Measurements from ENCODE around the gene CDCA8.

CDCA8 gene

DNA sequence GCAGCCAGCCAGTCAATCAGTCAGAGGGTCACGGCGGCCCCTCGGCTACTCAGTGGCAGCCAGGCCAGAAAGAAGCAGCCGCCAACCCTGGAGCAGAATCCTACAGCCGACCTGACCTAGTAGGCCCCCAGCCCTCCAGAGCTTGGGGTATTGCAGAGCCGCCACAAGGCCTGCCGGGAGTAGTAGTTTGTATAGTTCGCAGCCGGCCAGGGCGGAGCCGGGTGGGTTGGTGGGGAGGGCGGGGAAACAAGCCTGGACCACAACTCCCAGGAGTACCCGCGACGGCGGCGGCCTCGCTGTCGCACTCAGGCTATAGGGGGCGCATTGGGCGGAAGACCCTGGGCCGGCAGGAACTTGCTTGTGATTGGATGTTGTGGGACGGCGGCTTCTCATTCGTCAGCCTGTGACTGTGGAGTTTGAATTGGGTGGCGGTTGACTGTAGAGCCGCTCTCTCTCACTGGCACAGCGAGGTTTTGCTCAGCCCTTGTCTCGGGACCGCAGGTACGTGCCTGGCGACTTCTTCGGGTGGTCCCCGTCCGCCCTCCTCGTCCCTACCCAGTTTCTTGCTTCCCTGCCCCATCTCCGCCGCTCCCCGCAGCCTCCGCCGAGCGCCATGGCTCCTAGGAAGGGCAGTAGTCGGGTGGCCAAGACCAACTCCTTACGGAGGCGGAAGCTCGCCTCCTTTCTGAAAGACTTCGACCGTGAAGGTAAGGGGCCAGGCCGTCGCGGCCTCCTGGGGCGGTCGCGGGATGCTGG, at the start of gene CDCA8:
Gene CDCA8, plus strand, starts transcription at position 439 of the 756 bp plus-strand sequence. Its CDS starts 175 bp downstream, at position 614.
- peak; percentile 98 for DNase-seq

DNA sequence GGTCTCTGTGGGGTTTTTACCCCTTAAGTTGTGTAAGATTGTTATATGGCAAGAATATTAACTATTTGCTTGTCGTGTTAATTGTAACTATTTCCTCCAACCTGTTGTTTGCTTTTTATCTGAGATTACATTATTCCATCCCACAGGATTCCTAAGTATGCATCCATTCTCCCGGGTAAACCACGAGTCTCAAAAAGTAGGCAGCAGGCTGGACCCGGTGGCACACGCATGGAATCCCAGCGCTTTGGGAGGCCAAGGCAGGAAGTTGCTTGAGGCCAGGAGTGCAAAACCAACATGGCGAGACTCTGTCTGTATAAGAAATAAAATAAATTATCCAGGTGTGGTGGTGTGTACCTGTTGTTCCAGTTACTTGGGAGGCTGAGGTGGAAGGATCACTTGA, 45.0 kb upstream of the CDCA8 start:
- DNase-seq = no peak

DNA sequence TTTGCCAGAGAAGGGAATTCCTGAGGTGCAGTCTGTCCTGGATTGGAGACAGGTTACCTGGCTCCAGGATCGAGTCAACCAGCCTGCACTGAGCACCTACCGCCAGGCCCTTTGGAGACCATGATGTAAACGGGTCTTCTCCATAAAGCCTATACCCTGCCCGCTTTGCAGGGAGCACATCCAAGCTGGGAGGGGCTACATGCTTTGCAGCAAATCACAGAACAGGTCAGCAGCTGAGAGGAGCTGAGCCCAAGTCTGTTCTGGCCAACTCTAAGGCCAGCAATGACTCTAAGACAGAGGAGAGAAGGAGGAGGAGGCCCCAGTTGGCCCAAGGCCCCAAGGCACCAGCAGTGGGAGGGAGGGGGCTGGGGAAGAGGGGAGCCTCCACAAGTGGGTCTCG, 42.1 kb upstream of the CDCA8 start:
- DNase-seq = no peak

DNA sequence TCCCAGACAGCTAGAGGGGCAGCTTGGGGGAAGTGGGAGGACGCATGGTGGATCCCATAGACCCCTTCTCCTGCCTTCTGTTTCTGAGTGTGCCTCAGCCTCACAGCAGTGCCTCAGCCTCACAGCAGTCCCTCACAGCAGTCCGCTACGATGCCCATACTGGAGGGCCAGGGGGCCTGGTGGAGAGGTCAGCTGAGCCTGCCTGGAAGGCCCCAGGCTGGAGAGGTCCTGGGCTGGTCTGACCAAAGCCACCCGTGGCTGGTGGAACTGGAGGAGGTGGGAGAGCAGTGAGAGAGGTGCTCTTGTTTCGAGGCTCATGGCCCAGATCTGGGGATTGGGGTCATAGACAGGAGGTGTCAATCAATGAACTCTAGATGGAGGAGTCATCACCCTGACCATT, 41.6 kb upstream of the CDCA8 start:
- DNase-seq = no peak

DNA sequence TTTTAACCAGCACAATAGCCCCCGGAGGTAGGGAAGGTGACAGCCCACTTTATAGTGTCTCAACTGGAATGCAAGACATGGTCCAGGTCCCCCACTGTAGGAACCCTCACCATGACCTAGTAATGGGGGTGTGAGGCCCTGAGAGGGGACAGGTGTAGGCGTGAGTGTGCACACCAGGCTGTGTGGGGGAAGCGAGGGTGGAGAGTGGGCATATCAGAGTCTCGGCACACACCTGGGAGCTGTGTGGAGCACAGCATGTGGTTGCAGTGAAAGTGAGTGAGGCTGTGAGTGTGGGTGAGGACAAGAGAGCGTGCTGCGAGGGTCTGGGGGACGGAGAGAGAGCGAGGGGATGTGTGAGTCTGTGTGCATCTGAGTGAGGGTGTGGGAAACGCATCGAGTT, 40.5 kb upstream of the CDCA8 start:
- no peak for DNase-seq

DNA sequence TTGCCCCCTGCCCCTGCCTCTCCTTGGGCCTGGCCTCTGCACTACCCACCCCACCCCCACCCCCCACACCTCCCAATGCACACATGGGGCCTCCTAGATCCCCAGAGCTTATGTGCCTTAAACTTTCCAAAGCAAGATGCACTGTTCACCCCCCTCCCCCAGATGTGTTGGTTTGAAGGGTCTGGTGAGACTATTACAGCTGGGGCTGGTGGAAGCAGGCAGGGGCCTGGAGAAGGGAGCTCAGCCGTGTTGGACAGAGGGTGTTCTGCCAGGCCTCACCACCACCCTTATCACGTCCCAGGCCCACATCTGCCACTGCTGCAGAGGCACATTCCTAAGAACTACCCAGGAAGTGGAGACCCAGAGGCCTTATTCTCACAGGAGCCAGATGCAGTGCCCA, 39.3 kb upstream of the CDCA8 start:
- no peak for DNase-seq

DNA sequence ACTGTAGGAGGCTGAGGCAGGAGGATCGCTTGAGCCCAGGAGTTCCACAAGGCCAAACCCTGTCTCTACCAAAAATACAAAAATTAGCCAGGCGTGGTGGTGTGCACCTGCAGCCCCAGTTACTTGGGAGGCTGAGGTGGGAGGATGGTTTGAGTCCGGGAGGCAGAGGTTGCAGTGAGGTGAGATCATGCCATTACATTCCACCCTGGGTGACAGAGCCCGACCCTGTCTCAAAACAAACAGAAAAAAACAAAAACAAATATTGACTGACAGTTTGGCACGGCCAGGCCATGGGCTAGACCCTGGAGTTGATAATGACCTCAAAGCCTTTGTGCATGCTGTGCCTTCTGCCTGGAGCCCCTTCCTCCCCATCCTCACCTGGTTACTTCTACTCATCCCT, 38.4 kb upstream of the CDCA8 start:
- DNase-seq = no peak

DNA sequence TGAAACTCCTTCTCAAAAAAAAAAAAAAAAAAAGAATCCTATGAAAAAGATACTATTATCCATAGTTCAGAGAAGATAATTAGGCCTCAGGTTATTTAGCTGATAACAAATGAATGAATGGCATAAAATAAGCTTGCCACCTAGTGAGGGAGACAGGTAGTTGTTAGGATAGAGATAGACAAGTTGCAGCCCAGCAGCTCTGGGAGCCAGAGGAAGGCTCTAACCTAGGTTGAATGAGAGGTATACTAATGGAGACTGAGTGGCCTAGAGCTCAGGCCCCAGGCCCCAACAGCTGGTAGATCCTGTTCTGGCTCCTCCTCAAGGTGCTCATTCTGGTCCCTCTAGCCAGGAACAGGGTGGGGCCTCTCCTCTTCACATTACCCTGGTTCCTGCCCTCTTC, 37.0 kb upstream of the CDCA8 start:
- no peak for DNase-seq

DNA sequence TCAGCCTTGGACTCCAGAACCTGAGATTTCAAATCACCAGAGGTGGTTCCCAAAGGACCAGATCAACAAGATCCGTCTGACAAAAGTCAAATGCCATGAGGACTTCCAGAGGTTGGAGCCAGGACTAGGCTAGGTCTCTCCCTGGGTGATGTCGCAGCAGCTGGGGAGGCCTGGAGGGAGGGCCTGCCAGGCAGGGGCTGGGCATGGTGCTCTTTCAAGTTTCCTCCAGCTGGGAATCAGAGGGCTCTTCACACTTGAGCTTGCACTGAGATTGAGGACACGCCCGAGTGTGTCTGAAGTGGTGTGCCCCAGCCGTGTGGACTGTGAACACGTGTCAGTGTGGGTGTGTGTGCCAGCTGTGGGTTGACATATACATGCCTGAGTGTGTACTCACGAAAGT, 36.3 kb upstream of the CDCA8 start:
- DNase-seq = no peak

DNA sequence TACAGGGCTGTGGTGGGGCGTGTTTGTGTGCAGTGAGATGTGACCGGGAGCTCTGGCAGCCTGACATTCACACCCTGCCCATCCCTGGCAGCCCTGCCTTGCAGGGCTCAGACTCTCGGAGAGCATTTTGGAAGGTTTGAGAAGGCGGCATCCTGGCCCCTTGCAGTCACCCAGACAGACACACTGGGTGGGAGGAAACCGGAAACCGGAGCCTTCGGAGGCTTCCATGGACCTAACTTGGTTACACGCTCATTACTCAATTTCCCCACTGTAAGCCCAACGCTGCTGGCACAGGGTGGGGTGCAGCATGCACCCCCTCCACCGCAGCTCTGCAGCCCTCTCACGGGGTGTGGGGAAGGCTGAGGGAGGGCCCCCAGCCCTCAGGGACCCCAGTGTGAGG, 35.4 kb upstream of the CDCA8 start:
- DNase-seq = no peak

DNA sequence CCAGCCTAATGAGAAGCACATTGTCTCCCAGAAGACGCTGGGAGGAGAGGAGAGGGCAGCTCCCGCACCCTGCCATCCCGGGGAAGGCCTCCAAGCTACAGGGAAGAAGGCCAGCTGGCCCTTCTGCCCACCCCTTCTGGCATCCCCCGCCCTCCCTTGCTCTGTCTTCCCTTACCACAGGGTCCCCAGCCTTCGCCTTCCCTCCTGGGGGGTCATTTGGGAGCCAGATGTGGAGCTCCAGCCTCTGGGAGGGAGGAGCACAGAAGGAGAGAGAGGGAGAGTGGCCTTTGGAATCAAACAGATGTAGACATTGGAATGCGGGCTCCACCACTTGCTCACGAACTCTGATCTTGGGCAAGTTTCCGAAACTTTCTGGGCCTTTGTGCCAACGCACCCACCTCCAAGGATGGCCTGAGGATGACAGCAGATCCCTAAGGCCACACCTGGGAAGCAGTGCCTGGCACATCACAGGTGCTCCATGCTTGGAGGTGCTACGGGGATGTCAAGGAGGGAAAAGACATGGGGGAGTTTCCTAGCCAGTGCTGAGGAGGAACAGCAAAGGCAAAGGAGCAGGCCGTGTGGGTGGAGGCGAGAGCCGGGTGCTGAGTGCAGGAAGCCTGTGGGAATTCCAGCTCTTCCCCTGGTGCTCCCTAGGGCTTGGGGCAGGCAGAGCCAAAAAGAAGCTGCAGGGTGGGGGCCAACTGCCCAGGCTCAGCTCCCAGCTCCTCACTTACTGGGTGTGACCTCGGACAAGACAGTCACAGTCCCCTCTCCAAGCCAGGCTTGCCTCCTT, 34.5 kb upstream of the CDCA8 start:
- DNase-seq = no peak

DNA sequence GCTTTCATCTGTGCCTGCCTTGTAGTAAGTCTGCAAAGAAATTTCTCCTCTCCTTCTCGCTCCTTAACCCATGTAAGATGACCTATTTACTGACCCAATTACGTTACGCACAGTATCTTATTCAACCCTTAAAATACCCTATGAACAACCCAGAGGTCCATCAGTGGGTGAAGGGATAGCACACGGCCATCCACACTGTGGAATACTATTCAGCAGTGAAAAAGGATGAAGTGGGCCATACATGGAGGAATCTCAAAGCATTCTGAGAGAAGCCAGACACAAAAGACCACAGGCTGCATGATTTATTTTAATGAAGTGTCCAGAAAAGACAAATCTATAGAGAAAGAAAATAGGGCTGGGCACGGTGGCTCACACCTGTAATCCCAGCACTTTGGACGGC, 33.8 kb upstream of the CDCA8 start:
- no peak for DNase-seq

DNA sequence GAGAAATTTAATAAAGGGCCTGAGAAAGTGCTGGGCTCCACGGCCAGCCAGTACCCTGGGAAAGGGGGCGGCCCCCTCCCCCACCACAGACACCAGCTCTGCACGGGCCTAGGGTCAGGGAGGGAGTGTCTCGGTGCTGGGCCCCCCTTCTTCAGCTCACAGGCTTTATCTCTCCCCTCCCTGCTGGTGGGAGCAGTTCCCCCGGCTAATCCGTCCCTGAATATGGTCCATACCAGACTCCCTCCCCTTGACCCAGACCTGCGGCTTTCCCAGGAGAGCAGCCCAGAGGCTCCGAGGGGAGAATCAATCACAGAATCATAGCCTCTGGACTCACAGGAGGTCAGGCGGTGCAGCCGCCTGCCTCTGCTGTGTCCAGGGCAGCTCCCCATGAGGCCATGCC, 31.7 kb upstream of the CDCA8 start:
- no peak for DNase-seq

DNA sequence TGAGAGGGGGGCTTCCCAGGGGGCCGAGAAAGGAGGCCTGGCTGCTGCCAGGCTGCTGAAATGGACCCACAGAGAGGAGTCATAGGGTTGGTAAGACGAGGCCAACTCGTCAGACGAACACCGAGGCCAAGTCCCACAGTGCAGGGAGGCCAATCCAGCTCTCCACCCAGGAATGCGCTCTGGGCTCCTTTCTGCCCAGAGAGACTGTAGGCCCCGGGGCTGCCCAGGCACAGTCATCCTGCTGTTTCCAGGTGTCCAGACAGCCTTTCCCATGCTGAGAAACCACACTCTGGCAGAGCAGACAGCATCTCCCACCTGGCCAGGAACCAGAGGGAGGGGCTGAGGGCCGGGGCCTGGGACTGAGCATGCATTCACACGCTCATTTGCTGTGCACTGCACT, 30.9 kb upstream of the CDCA8 start:
- DNase-seq = no peak

DNA sequence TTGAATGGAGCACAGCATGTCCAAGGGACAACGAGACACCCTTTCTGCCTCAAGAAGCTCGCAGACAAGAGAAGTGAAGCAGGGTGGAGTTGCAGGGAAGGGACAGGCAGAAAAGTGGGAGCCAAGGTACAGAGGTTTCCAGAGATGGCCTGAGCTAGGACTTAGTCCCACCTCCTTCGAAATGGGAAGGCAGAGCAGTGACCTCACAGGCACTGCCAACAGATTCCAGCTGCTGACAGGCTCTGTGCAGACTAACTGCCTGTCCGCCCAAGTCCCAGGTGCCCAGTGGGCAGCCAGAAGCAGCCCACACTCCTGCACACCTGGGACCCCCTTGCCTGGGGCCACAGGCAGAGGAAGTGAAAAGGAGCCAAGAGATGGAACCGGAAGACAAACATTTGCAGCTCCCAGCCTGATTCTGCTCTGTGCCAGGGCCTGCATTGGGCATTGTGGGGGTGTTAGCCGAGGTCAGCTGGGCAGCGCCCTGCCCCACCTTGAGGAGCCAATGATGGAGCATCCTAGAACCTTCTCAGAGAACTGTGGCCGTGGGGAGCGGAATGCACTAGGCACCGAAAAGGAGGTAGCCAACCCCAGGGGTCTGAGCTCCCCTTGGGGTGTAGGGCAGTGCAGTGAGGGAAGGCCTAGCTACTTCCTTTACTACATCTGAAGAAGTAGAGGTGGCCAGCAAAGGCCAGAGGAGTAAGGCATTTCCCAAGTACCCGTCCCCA, 30.1 kb upstream of the CDCA8 start:
- DNase-seq = no peak

DNA sequence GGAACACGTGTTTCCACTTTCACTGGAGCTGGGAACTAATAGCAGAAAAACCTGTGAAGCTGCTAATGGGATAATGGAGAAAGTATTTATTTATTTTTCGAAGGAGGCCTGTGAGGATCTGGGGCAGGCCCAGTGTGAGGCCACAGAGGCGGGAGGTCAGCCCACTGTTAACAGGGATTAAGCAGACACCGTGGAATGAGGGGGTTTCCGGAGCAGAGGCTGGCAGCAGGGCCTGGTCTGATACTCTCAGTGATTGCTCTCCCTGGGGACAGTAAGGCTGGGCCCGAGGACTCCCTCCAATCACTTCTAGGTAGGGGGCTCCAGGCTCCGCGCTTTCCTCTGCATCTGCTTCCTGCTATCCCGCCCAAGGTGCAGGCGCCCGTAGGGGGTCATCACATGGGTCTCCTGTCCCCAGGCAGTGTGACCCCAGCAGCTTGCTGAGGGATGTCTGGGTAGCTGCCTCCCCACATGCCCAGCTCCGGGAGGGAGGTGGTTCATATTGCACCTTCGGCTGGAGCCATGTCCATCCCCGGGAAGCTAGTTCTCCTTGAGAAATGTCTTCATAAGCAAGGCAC, 28.8 kb upstream of the CDCA8 start:
- DNase-seq = no peak

DNA sequence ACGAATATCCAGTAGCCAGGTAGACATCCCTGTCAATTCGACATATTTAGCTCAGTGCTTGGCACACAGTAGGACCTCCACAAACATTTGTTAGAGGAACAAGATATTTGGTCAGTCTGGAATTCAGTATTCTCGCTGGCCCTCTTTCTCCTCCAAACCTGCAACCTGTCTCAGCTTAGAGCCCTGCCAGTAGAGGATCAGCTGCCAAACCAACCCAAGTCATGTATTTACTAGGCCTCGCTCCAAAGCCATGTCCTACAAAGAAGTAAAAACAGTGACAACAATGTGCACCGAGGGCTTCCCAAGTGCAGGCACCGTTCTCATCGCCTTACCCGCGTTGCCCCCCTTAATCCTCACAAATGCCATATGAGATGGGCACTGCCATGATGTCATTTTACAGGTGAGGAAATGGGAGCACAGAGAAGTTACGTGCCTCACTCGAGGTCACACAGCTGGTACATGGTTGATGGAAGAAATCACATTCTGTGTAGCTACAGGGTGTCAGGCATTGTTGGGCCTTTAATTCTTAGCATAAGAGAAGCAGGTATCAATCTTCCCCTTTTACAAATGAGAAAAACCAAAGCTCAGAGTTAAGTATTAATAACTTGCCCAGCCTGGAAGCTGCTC, 26.0 kb upstream of the CDCA8 start:
- DNase-seq = no peak

DNA sequence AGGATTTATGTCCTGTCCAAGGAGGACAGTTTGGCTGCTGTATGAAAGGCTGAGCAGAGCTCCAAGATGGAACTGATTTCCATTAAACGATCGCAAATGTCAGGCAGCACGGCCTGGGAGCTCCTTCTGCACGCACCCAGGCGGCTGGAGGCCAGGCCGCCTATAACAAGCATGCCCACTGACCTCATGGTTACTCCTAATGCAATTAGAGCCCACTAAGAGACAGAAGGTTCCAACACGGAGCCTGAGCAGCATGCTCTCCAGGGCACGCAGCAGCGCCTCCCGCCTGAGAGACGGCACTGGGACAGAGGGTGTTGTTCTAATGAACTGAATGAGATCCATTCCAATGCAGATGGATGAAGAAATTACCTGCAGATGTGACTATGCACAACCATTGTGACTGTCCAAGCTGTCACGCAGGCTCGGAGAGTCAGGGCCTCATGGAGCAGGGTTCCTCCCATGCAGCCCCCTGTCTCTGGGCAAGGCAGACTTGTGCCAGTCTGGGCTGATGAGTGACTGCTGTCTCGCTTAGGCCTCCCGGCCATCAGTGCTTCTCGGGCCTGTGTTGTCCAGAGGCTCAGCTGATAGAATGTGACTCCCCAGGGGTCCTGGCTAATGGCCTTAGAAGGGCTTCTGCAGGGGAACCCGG, 25.2 kb upstream of the CDCA8 start:
- DNase-seq = no peak

DNA sequence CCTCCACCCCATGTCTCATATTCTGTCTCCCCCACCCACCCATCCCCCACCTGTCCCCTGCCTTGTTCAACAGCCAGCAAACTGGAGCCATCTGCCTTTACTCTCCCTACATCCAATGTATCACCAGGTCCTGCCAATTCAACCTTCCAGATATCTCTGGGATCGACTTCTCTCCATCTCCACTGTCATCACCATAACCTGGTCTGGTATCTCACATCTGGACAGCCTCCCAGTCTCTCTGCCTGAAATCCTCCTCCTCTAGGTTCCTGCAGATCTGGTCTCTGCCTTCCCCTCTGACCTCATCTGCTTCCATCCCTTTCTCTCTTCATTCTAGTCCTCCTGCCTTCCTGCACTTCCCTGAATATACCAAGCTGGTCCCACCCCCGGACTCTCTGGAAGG, 22.2 kb upstream of the CDCA8 start:
- DNase-seq = no peak

DNA sequence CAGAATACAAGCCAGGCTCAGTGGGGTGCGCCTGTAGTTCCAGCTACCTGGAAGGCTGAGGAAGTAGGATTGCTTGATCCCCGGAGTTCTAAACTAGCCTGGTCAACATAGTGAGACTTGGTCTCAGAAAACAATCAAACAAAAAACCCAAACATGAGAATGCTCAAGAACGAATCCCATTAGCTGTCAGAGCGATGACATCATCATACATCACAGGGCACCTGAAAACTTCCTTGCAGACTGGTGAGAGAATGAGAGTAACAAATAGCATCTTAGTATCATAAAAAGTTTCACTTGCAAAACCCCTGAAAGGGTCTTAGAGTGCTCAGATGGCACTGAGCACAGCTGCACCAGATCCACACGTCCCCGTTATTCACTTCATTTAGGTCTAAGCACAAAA, 21.1 kb upstream of the CDCA8 start:
- DNase-seq = no peak

DNA sequence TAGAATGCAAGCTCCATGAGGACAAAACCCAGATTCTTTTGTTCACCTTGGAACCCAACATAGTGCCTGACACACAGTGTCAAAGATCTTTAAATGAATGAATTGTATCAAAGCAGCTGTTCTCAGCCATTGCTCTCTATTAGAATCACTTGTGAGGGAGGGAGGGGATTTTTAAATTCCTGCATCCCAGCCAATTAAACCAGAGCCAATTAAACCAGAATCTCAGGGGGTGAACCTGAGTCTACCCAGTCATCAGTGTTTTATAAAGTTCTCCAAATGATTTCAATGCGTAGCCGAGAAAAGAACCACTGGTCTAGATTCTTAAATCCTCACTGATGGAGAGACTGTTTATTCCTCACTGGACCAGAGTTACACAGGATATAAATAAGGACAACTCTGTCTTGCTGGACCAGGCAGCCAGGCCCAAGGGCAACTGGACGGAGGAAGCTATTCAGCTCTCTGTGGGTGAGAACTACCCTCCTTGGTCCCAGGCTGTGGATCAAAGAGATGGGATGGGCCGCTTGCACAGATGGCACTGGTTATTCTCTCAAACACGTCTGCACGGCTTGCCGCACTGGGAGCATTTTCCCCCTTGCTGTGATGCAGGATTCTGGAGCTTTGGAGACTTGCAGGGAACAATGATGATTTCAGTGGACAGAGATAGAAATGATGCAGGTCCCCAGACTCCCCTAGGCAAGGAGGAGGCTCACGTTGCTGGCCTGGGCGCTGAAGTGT, 20.0 kb upstream of the CDCA8 start:
- no peak for DNase-seq

DNA sequence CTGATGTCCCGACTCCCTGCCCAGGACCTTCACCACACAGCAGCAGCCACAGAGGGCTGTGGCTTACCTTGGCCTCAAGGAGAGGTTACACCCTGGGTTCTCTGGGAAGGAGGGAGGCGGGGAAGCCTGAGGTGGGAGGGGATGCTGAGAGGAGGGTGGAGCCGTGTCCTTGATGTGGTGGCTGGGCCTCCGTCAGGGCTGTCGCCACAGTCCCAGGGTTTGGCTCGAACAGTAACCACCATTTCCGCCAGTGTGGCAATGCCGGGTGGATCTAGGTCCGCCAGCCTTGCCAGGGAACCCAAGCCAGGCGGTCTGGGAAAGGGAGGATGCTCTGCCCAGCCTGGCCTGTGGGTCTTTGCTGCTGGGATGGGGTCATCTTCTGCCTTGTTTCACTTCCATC, 18.4 kb upstream of the CDCA8 start:
- DNase-seq = peak; percentile 69

Measured in activated CD8-positive, alpha-beta memory T cell treated with anti-CD3 and anti-CD28 coated beads for 24 hours (primary cell).